Measurements from ENCODE around the gene OXGR1.

- TF ChIP-seq, protein P1, sequence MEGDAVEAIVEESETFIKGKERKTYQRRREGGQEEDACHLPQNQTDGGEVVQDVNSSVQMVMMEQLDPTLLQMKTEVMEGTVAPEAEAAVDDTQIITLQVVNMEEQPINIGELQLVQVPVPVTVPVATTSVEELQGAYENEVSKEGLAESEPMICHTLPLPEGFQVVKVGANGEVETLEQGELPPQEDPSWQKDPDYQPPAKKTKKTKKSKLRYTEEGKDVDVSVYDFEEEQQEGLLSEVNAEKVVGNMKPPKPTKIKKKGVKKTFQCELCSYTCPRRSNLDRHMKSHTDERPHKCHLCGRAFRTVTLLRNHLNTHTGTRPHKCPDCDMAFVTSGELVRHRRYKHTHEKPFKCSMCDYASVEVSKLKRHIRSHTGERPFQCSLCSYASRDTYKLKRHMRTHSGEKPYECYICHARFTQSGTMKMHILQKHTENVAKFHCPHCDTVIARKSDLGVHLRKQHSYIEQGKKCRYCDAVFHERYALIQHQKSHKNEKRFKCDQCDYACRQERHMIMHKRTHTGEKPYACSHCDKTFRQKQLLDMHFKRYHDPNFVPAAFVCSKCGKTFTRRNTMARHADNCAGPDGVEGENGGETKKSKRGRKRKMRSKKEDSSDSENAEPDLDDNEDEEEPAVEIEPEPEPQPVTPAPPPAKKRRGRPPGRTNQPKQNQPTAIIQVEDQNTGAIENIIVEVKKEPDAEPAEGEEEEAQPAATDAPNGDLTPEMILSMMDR (conservative IDR thresholded peaks at IDR 0.05 in 1 of 2, IDR thresholded peaks at IDR 0.05 in 1 of 2; ENCODE audit: extremely low read depth in 1 of 2, insufficient read depth in 1 of 2, low read depth in 1 of 2, low read length in 2 of 2): no peak
- no peak for TF ChIP-seq EZH2 (IDR thresholded peaks at IDR 0.05; ENCODE audit: borderline replicate concordance, low read length)
Measured at GRCh38 chr13:97004096-97004876, 10.0 kb upstream of the OXGR1 start.

All from mammary epithelial cell (primary cell).